ENCODE measurements around the gene PTPRB.

The PTPRB gene

DNA sequence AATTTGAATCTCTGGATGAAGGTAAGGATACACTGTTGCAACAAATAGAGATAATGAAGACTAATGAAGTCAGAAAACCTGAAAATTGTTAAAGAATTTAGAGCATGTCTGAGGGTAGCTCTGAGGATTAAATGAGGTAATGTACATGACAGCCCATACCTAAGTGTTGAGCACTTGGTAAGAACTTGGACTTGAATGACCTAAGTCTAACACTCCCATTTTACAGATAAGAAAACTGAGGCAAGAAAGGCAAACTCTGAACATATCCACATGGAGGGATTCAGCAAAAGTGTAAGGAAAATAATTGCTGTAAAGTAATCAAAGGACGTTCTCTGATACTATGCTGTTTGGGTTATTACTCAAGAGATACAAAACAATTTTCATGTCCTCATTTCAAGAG, 29.0 kb downstream of the PTPRB start:
- Histone ChIP-seq H3K36me3 (replicated peaks; ENCODE audit: low read depth, low read length) (no peaks in the 10 kb centered on the region), H3K4me3 (ENCODE audit: low read length) (no peak overlapping the region), H3K4me1 (ENCODE audit: low read length) (no peaks in the 10 kb centered on the region), H2AFZ (ENCODE audit: low read depth, low read length) (no peak overlapping the region), H3K9me3 (ENCODE audit: insufficient read depth, low read length) (no peaks in the 10 kb centered on the region), H4K20me1 (ENCODE audit: insufficient read depth, low read length) (no peaks in the 10 kb centered on the region), H3K27me3 (ENCODE audit: low read depth, low read length) (no peaks in the 10 kb centered on the region), H3K9ac (ENCODE audit: low read length) (no peak overlapping the region), H3K4me2 (ENCODE audit: low read length) (no peak overlapping the region), H3K27ac (ENCODE audit: low read length) (no peak overlapping the region), H3K79me2 (ENCODE audit: low read length) (no peaks in the 10 kb centered on the region)
- TF ChIP-seq, protein P1, sequence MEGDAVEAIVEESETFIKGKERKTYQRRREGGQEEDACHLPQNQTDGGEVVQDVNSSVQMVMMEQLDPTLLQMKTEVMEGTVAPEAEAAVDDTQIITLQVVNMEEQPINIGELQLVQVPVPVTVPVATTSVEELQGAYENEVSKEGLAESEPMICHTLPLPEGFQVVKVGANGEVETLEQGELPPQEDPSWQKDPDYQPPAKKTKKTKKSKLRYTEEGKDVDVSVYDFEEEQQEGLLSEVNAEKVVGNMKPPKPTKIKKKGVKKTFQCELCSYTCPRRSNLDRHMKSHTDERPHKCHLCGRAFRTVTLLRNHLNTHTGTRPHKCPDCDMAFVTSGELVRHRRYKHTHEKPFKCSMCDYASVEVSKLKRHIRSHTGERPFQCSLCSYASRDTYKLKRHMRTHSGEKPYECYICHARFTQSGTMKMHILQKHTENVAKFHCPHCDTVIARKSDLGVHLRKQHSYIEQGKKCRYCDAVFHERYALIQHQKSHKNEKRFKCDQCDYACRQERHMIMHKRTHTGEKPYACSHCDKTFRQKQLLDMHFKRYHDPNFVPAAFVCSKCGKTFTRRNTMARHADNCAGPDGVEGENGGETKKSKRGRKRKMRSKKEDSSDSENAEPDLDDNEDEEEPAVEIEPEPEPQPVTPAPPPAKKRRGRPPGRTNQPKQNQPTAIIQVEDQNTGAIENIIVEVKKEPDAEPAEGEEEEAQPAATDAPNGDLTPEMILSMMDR (IDR thresholded peaks at IDR 0.05; ENCODE audit: low read depth, low read length) = no peak
- no peak for TF ChIP-seq EZH2phosphoT487 (IDR thresholded peaks at IDR 0.05; ENCODE audit: low read depth)

DNA sequence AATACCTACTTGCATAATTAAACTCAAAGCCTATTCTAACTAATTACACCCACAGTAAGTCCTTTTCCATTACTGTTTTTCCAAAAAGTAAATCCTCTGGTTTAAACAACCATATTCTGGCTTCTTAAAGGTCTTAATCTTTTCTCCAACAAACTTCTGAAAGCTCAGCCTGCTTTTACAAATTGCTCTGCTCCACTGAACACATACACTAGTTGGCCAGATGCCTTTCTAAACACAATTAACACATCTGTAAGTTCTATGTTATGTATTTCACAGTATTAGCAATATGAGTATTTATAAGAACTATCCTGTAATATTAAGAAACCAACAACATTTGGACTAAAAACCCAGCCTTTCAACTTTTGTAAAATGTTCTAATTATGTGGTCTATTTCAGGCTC, 30.1 kb downstream of the PTPRB start:
- H3K27ac ChIP-seq (ENCODE audit: low read length) = no peak overlapping the region
- no peaks in the 10 kb centered on the region for H3K9me3 ChIP-seq (ENCODE audit: insufficient read depth, low read length)
- H3K9ac ChIP-seq (ENCODE audit: low read length) = no peak overlapping the region
- no peak overlapping the region for H3K4me3 ChIP-seq (ENCODE audit: low read length)
- H3K4me2 ChIP-seq (ENCODE audit: low read length) = no peak overlapping the region
- H3K27me3 ChIP-seq (ENCODE audit: low read depth, low read length) = no peaks in the 10 kb centered on the region
- no peak for TF ChIP-seq EZH2phosphoT487 (IDR thresholded peaks at IDR 0.05; ENCODE audit: low read depth)
- TF ChIP-seq, protein P1 (IDR thresholded peaks at IDR 0.05; ENCODE audit: low read depth, low read length) = no peak
- H3K4me1 ChIP-seq (ENCODE audit: low read length) = no peaks in the 10 kb centered on the region
- no peaks in the 10 kb centered on the region for H3K36me3 ChIP-seq (replicated peaks; ENCODE audit: low read depth, low read length)
- no peak overlapping the region for H2AFZ ChIP-seq (ENCODE audit: low read depth, low read length)
- H4K20me1 ChIP-seq (ENCODE audit: insufficient read depth, low read length) = no peaks in the 10 kb centered on the region
- H3K79me2 ChIP-seq (ENCODE audit: low read length) = no peaks in the 10 kb centered on the region

DNA sequence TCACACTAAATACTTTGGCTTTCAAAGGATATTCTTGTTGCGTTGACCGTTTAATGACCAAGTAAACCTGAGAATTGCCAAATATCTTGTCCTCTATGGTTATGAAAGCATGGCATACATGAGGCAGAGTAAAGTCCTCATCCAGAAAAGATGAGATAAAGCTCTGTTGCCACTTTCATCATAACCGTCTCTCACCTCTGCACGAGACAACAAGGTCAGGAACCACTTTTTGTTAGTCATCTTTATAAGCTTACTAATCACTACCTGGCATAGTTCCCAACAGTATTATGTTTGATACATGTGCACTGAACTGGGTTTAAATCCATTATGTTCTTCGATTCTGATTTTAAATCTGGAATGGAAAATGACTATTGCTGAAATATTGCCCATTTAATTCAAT, 31.3 kb downstream of the PTPRB start:
- Histone ChIP-seq H3K4me1 (ENCODE audit: low read length) (no peaks in the 10 kb centered on the region), H2AFZ (ENCODE audit: low read depth, low read length) (no peak overlapping the region), H3K9ac (ENCODE audit: low read length) (no peak overlapping the region), H4K20me1 (ENCODE audit: insufficient read depth, low read length) (no peaks in the 10 kb centered on the region), H3K27ac (ENCODE audit: low read length) (no peak overlapping the region), H3K4me2 (ENCODE audit: low read length) (no peak overlapping the region), H3K79me2 (ENCODE audit: low read length) (no peaks in the 10 kb centered on the region), H3K36me3 (replicated peaks; ENCODE audit: low read depth, low read length) (no peaks in the 10 kb centered on the region), H3K27me3 (ENCODE audit: low read depth, low read length) (no peaks in the 10 kb centered on the region), H3K9me3 (ENCODE audit: insufficient read depth, low read length) (no peaks in the 10 kb centered on the region), H3K4me3 (ENCODE audit: low read length) (no peak overlapping the region)
- TF ChIP-seq, protein P1 (IDR thresholded peaks at IDR 0.05; ENCODE audit: low read depth, low read length) = no peak
- TF ChIP-seq EZH2phosphoT487 (IDR thresholded peaks at IDR 0.05; ENCODE audit: low read depth) = no peak

DNA sequence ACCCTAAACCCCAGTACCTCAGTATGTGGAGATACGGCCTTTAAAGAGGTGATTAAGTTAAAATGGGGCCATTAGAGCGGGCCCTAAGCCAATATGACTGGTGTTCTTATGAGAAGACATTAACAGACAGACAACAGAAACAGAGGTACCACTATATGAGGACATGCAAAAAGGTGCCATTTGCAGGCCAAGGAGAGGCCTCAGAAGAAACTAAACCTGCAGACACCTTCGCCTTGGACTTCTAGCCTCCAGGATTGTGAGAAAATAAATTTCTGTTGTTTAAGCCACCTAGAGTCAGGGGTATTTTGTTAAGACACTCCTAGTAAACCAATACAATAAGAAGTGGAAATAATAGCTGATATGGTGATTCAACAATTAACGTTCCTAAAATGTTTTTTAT, 32.6 kb downstream of the PTPRB start:
- Histone ChIP-seq H3K4me2 (ENCODE audit: low read length) (no peak overlapping the region), H3K4me1 (ENCODE audit: low read length) (no peaks in the 10 kb centered on the region), H3K27me3 (ENCODE audit: low read depth, low read length) (no peaks in the 10 kb centered on the region), H4K20me1 (ENCODE audit: insufficient read depth, low read length) (no peaks in the 10 kb centered on the region), H3K4me3 (ENCODE audit: low read length) (no peak overlapping the region), H3K9ac (ENCODE audit: low read length) (no peak overlapping the region), H2AFZ (ENCODE audit: low read depth, low read length) (no peak overlapping the region), H3K36me3 (replicated peaks; ENCODE audit: low read depth, low read length) (no peaks in the 10 kb centered on the region), H3K79me2 (ENCODE audit: low read length) (no peaks in the 10 kb centered on the region), H3K9me3 (ENCODE audit: insufficient read depth, low read length) (no peaks in the 10 kb centered on the region), H3K27ac (ENCODE audit: low read length) (no peak overlapping the region)
- no peak for TF ChIP-seq EZH2phosphoT487 (IDR thresholded peaks at IDR 0.05; ENCODE audit: low read depth)
- TF ChIP-seq, protein P1 (IDR thresholded peaks at IDR 0.05; ENCODE audit: low read depth, low read length) = no peak

All from OCI-LY3 (cell line).